GM21825 (cell line): Measurements from ENCODE around the gene TAOK3.
"Not testable (repeated sequence)": the region's sequence is repeated elsewhere in the genome, so short reads cannot be mapped to it uniquely, and the experiment has no call there.

Source experiments
- ATAC-seq: cut with Tn5 transposase; IDR thresholded peaks from one replicate; pipeline ENCODE4 v1.9.1; 2021; ENCODE audit warnings: mild to moderate bottlenecking, moderate library complexity; ENCODE audit not compliant: unreplicated experiment

TAOK3 gene

GRCh38 chr12:118344829-118345228 is 27.9 kb downstream of the TAOK3 start:
- ATAC-seq: no peak

GRCh38 chr12:118342090-118342489 is 30.6 kb downstream of the TAOK3 start:
- no peak for ATAC-seq

- ATAC-seq: no peak
Measured at GRCh38 chr12:118337194-118337838, 35.4 kb downstream of the TAOK3 start.

- no peak for ATAC-seq
Measured at GRCh38 chr12:118336123-118336522, 36.6 kb downstream of the TAOK3 start.

- no peak for ATAC-seq
Measured at GRCh38 chr12:118334939-118335567, 37.7 kb downstream of the TAOK3 start.

GRCh38 chr12:118334241-118334640 is 38.5 kb downstream of the TAOK3 start:
- ATAC-seq: no peak

GRCh38 chr12:118332511-118332910 is 40.2 kb downstream of the TAOK3 start:
- ATAC-seq: no peak

GRCh38 chr12:118330421-118331018 is 42.2 kb downstream of the TAOK3 start:
- ATAC-seq: peak; percentile 86

- ATAC-seq: no peak
Measured at GRCh38 chr12:118328486-118329330, 44.0 kb downstream of the TAOK3 start.

- ATAC-seq: no peak
Measured at GRCh38 chr12:118327391-118327790, 45.3 kb downstream of the TAOK3 start.

- no peak for ATAC-seq
Measured at GRCh38 chr12:118326991-118327390, 45.7 kb downstream of the TAOK3 start.

GRCh38 chr12:118325081-118325480 is 47.6 kb downstream of the TAOK3 start:
- no peak for ATAC-seq

- ATAC-seq: no peak
Measured at GRCh38 chr12:118319627-118320026, 53.1 kb downstream of the TAOK3 start.

- ATAC-seq: no peak
Measured at GRCh38 chr12:118318744-118319143, 54.0 kb downstream of the TAOK3 start.

- no peak for ATAC-seq
Measured at GRCh38 chr12:118317729-118318128, 55.0 kb downstream of the TAOK3 start.

GRCh38 chr12:118315821-118316220 is 56.9 kb downstream of the TAOK3 start:
- no peak for ATAC-seq

GRCh38 chr12:118312578-118312977 is 60.1 kb downstream of the TAOK3 start:
- peak; percentile 60 for ATAC-seq

- no peak for ATAC-seq
Measured at GRCh38 chr12:118311666-118312065, 61.0 kb downstream of the TAOK3 start.

- ATAC-seq: no peak
Measured at GRCh38 chr12:118310320-118310719, 62.4 kb downstream of the TAOK3 start.

GRCh38 chr12:118308006-118308405 is 64.7 kb downstream of the TAOK3 start:
- not testable (repeated sequence) for ATAC-seq
